PC-9 (cell line): Measurements from ENCODE around the gene NLGN1. TPM values are rescaled to one million over a fixed set of nuclear protein-coding genes. Genes with fewer than 3 reads are reported as not detected.

Source experiments
- BruUV-seq: library from RNA; stranded (reverse); fragments of 400-500 nt; replicated peaks from 2 replicates; lab custom pipeline; 2021; lab: Mats Ljungman, UMichigan
- CTCF ChIA-PET: fragments of 300-600 bp; sonication (Branson Sonifier 250); formaldehyde crosslinking; loops from one replicate; lab custom pipeline; 2022; ENCODE audit warnings: antibody characterized with exemption; lab: Charles Lee
- POLR2A ChIA-PET: fragments of 300-600 bp; sonication (Branson Sonifier 250); formaldehyde crosslinking; loops from one replicate; lab custom pipeline; 2022; ENCODE audit warnings: antibody characterized with exemption; ENCODE audit not compliant: unreplicated experiment; lab: Charles Lee
- DNase-seq, 2 experiments: peaks; one replicate each; pipeline versions ENCODE4 v3.0.0 to v3.0.0-alpha.2; 2015 to 2022; ENCODE audit warnings: mixed read lengths in 1 of 2
- H2AFZ ChIP-seq: fragments of 200-600 bp; sonication (generic); 2 replicates; pipeline ENCODE4 v1.8.1; 2017; ENCODE audit warnings: antibody characterized with exemption
- H3F3A ChIP-seq: fragments of 200-600 bp; sonication (generic); 2 replicates; pipeline ENCODE4 v1.8.1; 2017; ENCODE audit warnings: antibody characterized with exemption, mild to moderate bottlenecking, low read depth; ENCODE audit not compliant: insufficient read depth
- H3K27ac ChIP-seq: fragments of 200-600 bp; sonication (generic); 2 replicates; pipeline ENCODE4 v1.6.1; 2016; ENCODE audit warnings: mixed run types
- H3K27me3 ChIP-seq: fragments of 200-600 bp; sonication (generic); 2 replicates; pipeline ENCODE4 v1.6.1; 2016; ENCODE audit warnings: low read depth, mixed run types; ENCODE audit not compliant: insufficient read depth
- H3K36me3 ChIP-seq: fragments of 200-600 bp; sonication (generic); 2 replicates; pipeline ENCODE4 v1.6.1; 2016; ENCODE audit warnings: low read depth, mixed run types
- H3K4me1 ChIP-seq: fragments of 200-600 bp; sonication (generic); replicated peaks from 2 replicates; pipeline ENCODE4 v1.6.1; 2016; ENCODE audit warnings: mixed run types; ENCODE audit not compliant: insufficient read depth
- H3K4me2 ChIP-seq: fragments of 200-600 bp; sonication (generic); 2 replicates; pipeline ENCODE4 v1.6.1; 2017; ENCODE audit warnings: mixed run types
- H3K4me3 ChIP-seq: fragments of 200-600 bp; sonication (generic); 2 replicates; pipeline ENCODE4 v1.6.1; 2016; ENCODE audit warnings: mixed run types
- H3K79me2 ChIP-seq: fragments of 200-600 bp; sonication (generic); 2 replicates; pipeline ENCODE4 v1.6.1; 2017; ENCODE audit warnings: low read depth, mixed run types
- H3K9me2 ChIP-seq: fragments of 200-600 bp; sonication (generic); 2 replicates; pipeline ENCODE4 v1.8.1; 2017; ENCODE audit warnings: mild to moderate bottlenecking; ENCODE audit not compliant: insufficient read depth
- H3K9me3 ChIP-seq: fragments of 200-600 bp; sonication (generic); 2 replicates; pipeline ENCODE4 v1.8.1; 2016; ENCODE audit warnings: low read depth; ENCODE audit not compliant: insufficient read depth
- H4K20me1 ChIP-seq: fragments of 200-600 bp; sonication (generic); 2 replicates; pipeline ENCODE4 v1.8.1; 2017; ENCODE audit not compliant: insufficient read depth
- EZH2 ChIP-seq: fragments of 200-600 bp; sonication (generic); IDR thresholded peaks from 2 replicates; pipeline ENCODE4 v1.8.0; 2017; ENCODE audit warnings: antibody characterized with exemption, low read depth
- intact Hi-C: fragments of 100-400 bp; cut with micrococcal nuclease; formaldehyde crosslinking; loops from one replicate; pipeline ENCODE4 v1.10.0; 2022; ENCODE audit not compliant: unreplicated experiment
- total RNA-seq: library from RNA; stranded (reverse); gene quantifications from 2 replicates; pipeline ENCODE4 v1.2.3, GENCODE V29; 2021
- TF ChIP-seq, protein P1 (sequence below): fragments of 200-600 bp; sonication (generic); conservative IDR thresholded peaks from 2 replicates; pipeline ENCODE4 v1.6.1; 2017; ENCODE audit warnings: mixed run types, antibody characterized with exemption, mild to moderate bottlenecking, moderate library complexity

The NLGN1 gene
- total RNA-seq, 1 experiment from 2014 or later = 1.4 TPM

DNA sequence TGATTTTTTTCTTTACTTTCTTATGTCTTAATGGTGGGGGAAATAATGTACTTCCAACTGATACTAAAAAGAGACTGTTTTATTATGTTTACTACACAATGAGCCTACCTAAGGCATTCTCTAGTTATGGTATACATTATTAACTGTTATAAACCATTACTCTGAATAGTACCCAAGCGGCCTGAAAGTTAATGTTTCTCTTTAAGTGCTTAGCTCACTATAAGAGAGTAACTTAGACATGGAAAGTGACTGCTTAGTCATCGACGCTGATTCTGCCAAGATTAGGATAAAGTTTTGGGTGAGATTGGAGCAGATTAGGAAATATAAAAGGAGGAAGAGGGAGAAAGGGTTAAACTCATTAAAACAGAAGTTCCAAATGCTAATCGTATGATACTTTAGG, 365.0 kb downstream of the NLGN1 start:
- DNase-seq = no peak
- BruUV-seq = no TSS peak
- ChIA-PET CTCF (no interaction called here), POLR2A (no interaction called here)
- no peak overlapping the region for H3K27ac ChIP-seq
- H3K9me2 ChIP-seq = no peaks in the 10 kb centered on the region
- H3K27me3 ChIP-seq = no peaks in the 10 kb centered on the region
- no peaks in the 10 kb centered on the region for H3K79me2 ChIP-seq
- no peak overlapping the region for H3K4me3 ChIP-seq
- no peak for TF ChIP-seq EZH2
- TF ChIP-seq, protein P1, sequence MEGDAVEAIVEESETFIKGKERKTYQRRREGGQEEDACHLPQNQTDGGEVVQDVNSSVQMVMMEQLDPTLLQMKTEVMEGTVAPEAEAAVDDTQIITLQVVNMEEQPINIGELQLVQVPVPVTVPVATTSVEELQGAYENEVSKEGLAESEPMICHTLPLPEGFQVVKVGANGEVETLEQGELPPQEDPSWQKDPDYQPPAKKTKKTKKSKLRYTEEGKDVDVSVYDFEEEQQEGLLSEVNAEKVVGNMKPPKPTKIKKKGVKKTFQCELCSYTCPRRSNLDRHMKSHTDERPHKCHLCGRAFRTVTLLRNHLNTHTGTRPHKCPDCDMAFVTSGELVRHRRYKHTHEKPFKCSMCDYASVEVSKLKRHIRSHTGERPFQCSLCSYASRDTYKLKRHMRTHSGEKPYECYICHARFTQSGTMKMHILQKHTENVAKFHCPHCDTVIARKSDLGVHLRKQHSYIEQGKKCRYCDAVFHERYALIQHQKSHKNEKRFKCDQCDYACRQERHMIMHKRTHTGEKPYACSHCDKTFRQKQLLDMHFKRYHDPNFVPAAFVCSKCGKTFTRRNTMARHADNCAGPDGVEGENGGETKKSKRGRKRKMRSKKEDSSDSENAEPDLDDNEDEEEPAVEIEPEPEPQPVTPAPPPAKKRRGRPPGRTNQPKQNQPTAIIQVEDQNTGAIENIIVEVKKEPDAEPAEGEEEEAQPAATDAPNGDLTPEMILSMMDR = no peak
- H3K4me2 ChIP-seq = no peak overlapping the region
- no peaks in the 10 kb centered on the region for H3F3A ChIP-seq
- H2AFZ ChIP-seq = no peak overlapping the region
- H4K20me1 ChIP-seq = no peaks in the 10 kb centered on the region
- H3K36me3 ChIP-seq = no peaks in the 10 kb centered on the region
- no peaks in the 10 kb centered on the region for H3K4me1 ChIP-seq
- intact Hi-C loops = no loop called here
- H3K9me3 ChIP-seq = no peaks in the 10 kb centered on the region

DNA sequence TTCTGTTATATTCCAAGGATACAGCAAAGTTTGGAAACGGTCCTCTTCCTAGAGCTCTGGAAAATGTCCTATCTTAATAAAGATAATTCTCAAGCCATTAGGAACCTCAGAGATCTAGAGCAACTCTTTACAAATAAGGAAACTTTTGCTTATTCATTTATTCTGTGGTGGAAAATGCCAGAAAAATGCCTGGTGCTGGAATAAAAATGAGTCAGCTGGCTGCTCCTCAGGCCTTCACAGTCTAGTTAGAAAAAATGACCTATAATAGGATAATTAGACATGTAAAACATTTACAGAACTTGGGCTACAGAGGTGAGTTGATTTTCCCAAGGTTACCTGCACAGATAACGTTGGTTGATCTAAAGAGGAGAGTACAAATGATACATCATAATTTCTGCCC, 372.5 kb downstream of the NLGN1 start:
- no peak overlapping the region for H2AFZ ChIP-seq
- no peaks in the 10 kb centered on the region for H3K79me2 ChIP-seq
- no peaks in the 10 kb centered on the region for H3K9me3 ChIP-seq
- no peak for DNase-seq
- H4K20me1 ChIP-seq = no peaks in the 10 kb centered on the region
- no TSS peak for BruUV-seq
- CTCF ChIA-PET = no interaction called here
- POLR2A ChIA-PET = no interaction called here
- H3K36me3 ChIP-seq = no peaks in the 10 kb centered on the region
- H3F3A ChIP-seq = no peaks in the 10 kb centered on the region
- no peaks in the 10 kb centered on the region for H3K4me1 ChIP-seq
- H3K27ac ChIP-seq = no peak overlapping the region
- no peak overlapping the region for H3K4me3 ChIP-seq
- H3K9me2 ChIP-seq = no peaks in the 10 kb centered on the region; the same call in 1 of the 2 replicates
- no peak overlapping the region for H3K4me2 ChIP-seq
- no peaks in the 10 kb centered on the region for H3K27me3 ChIP-seq
- TF ChIP-seq, protein P1 = no peak
- no peak for TF ChIP-seq EZH2
- intact Hi-C loops = no loop called here

DNA sequence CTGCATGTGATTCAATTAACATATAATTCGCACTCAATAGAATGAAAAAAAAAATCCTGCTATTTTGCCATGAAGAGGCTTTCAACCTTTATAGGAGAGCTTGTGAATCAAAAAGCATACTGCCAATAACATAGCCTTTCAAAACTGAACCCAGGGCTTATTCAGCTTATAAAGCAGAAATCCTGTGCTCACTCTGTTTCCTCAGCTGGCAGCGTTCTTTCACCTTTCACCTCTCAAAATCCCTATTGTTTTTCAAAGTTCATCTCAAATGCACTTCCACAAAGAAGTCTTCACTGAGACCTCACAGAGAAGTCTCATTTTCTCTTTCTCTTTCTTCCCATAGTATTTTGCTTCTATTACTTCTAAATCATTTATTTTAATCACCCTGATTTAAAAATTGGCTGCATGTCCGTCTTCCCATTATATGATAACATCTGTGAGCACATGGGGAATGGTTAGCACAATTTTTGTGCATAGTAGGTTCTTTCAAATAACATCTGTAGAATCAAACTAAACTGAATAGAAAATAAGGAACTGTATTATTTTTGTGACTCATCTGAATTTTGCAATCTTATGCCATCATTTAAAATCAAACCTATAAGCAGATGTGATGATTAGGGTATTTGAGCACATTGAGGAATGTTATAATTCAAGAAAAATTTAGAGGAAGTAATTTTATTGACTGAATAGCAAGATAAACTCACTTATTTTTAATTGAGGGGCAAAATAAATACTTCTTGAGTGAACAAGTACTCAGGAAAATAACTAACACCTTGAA, 373.4 kb downstream of the NLGN1 start:
- no peak overlapping the region for H3K4me3 ChIP-seq
- H4K20me1 ChIP-seq = no peaks in the 10 kb centered on the region
- TF ChIP-seq, protein P1 = no peak
- TF ChIP-seq EZH2 = no peak
- ChIA-PET POLR2A (no interaction called here), CTCF (no interaction called here)
- H3K4me2 ChIP-seq = no peak overlapping the region
- H3K9me2 ChIP-seq = no peaks in the 10 kb centered on the region; the same call in 1 of the 2 replicates
- BruUV-seq = no TSS peak
- H3F3A ChIP-seq = no peaks in the 10 kb centered on the region
- DNase-seq = no peak
- H3K27ac ChIP-seq = no peak overlapping the region
- H3K9me3 ChIP-seq = no peaks in the 10 kb centered on the region
- H3K27me3 ChIP-seq = no peaks in the 10 kb centered on the region
- H3K4me1 ChIP-seq = no peaks in the 10 kb centered on the region
- H2AFZ ChIP-seq = no peak overlapping the region
- H3K36me3 ChIP-seq = no peaks in the 10 kb centered on the region
- intact Hi-C loops = no loop called here
- no peaks in the 10 kb centered on the region for H3K79me2 ChIP-seq
